Naive thymus-derived CD4-positive, alpha-beta T cell (primary cell): ENCODE measurements around the gene ABCC8. TPM values are rescaled to one million over a fixed set of nuclear protein-coding genes. Genes with fewer than 3 reads are reported as not detected.
A peak's percentile ranks its signal among the peaks of the same experiment; 100 is the strongest.

Source experiments
- ATAC-seq: fragments of 150-1000 bp; cut with Tn5 transposase; 2 replicates; pipeline ENCODE4 v1.10.0; 2021; ENCODE audit warnings: mild to moderate bottlenecking, moderate library complexity
- CTCF ChIA-PET: fragments of 350-600 bp; sonication (Branson Sonifier 250); formaldehyde crosslinking; loops from one replicate; lab custom pipeline; 2021; ENCODE audit warnings: antibody characterized with exemption; lab: Charles Lee
- POLR2A ChIA-PET: fragments of 350-600 bp; sonication (Branson Sonifier 250); formaldehyde crosslinking; loops from one replicate; lab custom pipeline; 2021; ENCODE audit warnings: antibody characterized with exemption, inconsistent platforms; lab: Charles Lee
- DNase-seq, 9 donors: peaks; one replicate each; pipeline versions ENCODE4 v3.0.0 to v3.0.0-alpha.2; 2020 to 2022; ENCODE audit warnings: mixed read lengths in 1 of 9
- H3K27ac ChIP-seq: one replicate; pipeline ENCODE4 v1.7.0; 2013; ENCODE audit warnings: mild to moderate bottlenecking, low read depth, low read length, moderate library complexity
- H3K27me3 ChIP-seq, 2 donors: one replicate each; pipeline ENCODE4 v1.7.0; 2013; ENCODE audit warnings: low read length in 2 of 2, mild to moderate bottlenecking in 2 of 2, moderate library complexity in 2 of 2; ENCODE audit not compliant: control insufficient read depth in 2 of 2, insufficient read depth in 2 of 2
- H3K36me3 ChIP-seq, 3 experiments: 1 replicate in 2 of 3; 2 replicates in 1 of 3; pipeline ENCODE4 v1.7.0; 2013; ENCODE audit warnings: low read length in 3 of 3, mild to moderate bottlenecking in 3 of 3, moderate library complexity in 1 of 3; ENCODE audit not compliant: insufficient read depth in 3 of 3, control insufficient read depth in 2 of 3
- H3K4me1 ChIP-seq, 2 donors: one replicate each; pipeline ENCODE4 v1.7.0; 2013; ENCODE audit warnings: low read length in 2 of 2, mild to moderate bottlenecking in 2 of 2, moderate library complexity in 1 of 2; ENCODE audit not compliant: control insufficient read depth in 2 of 2, insufficient read depth in 2 of 2
- H3K4me3 ChIP-seq: 2 replicates; pipeline ENCODE4 v1.7.0; 2013; ENCODE audit warnings: mild to moderate bottlenecking, low read length
- H3K9me3 ChIP-seq, 3 experiments: 1 replicate in 2 of 3; 2 replicates in 1 of 3; pipeline ENCODE4 v1.7.0; 2013; ENCODE audit warnings: low read length in 3 of 3; ENCODE audit not compliant: control insufficient read depth in 2 of 3
- H3K27ac Mint-ChIP-seq, 9 donors: one replicate each; pipeline ENCODE4 v1.8.0; 2020 to 2022; ENCODE audit warnings: mixed read lengths in 9 of 9, mild to moderate bottlenecking in 8 of 9, moderate library complexity in 5 of 9, inconsistent platforms in 2 of 9
- H3K27me3 Mint-ChIP-seq, 5 donors: one replicate each; pipeline ENCODE4 v1.8.0; 2021 to 2022; ENCODE audit warnings: mixed read lengths in 5 of 5, mild to moderate bottlenecking in 1 of 5
- H3K36me3 Mint-ChIP-seq, 5 donors: one replicate each; pipeline ENCODE4 v1.8.0; 2020 to 2022; ENCODE audit warnings: mixed read lengths in 5 of 5, mild to moderate bottlenecking in 3 of 5, inconsistent platforms in 1 of 5
- H3K4me1 Mint-ChIP-seq, 7 donors: one replicate each; pipeline ENCODE4 v1.8.0; 2020 to 2022; ENCODE audit warnings: mixed read lengths in 7 of 7, mild to moderate bottlenecking in 3 of 7, inconsistent platforms in 1 of 7
- H3K4me3 Mint-ChIP-seq, 10 donors: one replicate each; pipeline ENCODE4 v1.8.0; 2020 to 2022; ENCODE audit warnings: mild to moderate bottlenecking in 10 of 10, mixed read lengths in 10 of 10, moderate library complexity in 6 of 10, inconsistent platforms in 2 of 10
- H3K9me3 Mint-ChIP-seq, 11 donors: one replicate each; pipeline ENCODE4 v1.8.0; 2020 to 2022; ENCODE audit warnings: mixed read lengths in 11 of 11, mild to moderate bottlenecking in 4 of 11, inconsistent platforms in 1 of 11, moderate library complexity in 1 of 11
- intact Hi-C, 2 donors: fragments of 100-400 bp; cut with micrococcal nuclease; formaldehyde crosslinking; loops; one replicate each; pipeline ENCODE4 v1.15.1; 2023
- polyA plus RNA-seq, 2 donors: library from polyadenylated mRNA; unstranded; fragments of 300-500 nt; fragmentation: Illumina TruSeq; gene quantifications; one replicate each; pipeline ENCODE4 v1.2.3, GENCODE V29; 2021
- total RNA-seq, 6 experiments: library from RNA in 5 of 6; stranded (reverse) in 5 of 6; gene quantifications; 1 replicate in 5 of 6; 2 replicates in 1 of 6; pipeline ENCODE4 v1.2.3 and lab custom pipeline; 2021 to 2026

Gene ABCC8
- total and polyA plus RNA-seq, 7 experiments from 2014 or later: 0.36 TPM; not detected in 6

DNA sequence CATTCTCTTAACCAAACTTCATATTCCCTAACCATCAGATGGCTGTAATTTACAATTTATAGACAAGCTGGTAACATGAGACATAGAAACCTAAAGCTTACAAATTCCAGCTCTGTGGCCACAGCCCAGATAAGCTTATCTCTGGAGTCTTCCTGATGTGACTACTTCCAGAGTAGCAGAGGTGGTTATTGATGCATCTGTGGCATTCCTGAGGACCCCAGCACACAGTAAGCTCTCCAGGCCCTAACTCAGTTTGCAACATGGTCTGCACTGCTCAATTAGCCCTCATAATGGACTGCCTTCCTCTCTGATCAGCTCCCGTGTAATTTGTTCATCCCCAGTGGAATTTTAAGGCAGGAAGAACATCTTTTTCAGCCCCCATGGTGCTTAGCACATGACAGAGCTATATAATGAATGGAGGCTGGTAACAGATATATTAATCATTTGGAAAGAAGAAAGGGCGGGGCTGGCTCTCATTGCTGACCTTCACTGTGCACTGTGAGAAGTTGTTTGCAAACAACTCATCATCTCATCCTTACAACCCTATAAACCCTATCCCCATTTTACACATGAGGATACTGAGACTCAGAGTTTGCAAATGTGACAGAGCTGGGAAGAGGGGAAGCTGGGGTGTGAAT lies 58.1 kb downstream of the ABCC8 start:
- peaks cover 0 to 33% (median 5%) of the 10 kb centered on the region in 7 donors for H3K4me1 Mint-ChIP-seq
- no peaks in the 10 kb centered on the region for H3K36me3 Mint-ChIP-seq
- ChIA-PET CTCF (no interaction called here), POLR2A (no interaction called here)
- Histone ChIP-seq H3K9me3 (no peaks in the 10 kb centered on the region), H3K27me3 (peaks cover 0 to 2% of the 10 kb centered on the region in 2 donors), H3K4me3 (no peak overlapping the region), H3K4me1 (no peaks in the 10 kb centered on the region), H3K27ac (no peak overlapping the region), H3K36me3 (no peaks in the 10 kb centered on the region)
- H3K27me3 Mint-ChIP-seq: peaks cover 30 to 61% (median 43%) of the 10 kb centered on the region in 5 donors
- no peak for DNase-seq
- no peak overlapping the region for H3K4me3 Mint-ChIP-seq
- no peak overlapping the region for H3K27ac Mint-ChIP-seq
- ATAC-seq: no peak
- no peaks in the 10 kb centered on the region for H3K9me3 Mint-ChIP-seq
- intact Hi-C loops: no loop called here

DNA sequence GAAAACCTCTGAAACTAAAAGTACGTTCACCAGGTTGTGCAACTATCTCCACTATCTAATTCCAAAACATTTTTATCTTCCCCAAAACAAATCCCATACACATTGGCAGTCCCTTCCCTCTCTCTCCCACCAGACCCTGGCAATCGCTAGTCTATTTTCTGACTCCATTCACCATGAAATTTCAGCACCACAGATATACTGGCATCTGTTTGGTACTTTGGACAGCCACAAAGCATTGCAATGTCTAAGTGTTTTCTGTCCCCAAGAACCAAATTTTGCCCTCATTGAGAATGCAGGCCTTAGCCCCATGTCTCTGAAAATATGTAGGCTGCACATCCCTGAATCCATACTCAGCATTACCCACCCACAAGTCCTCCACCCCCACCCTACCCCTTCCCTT lies 60.2 kb downstream of the ABCC8 start:
- intact Hi-C loops: no loop called here
- no peaks in the 10 kb centered on the region for H3K36me3 Mint-ChIP-seq
- no peak overlapping the region for H3K4me3 ChIP-seq
- no peaks in the 10 kb centered on the region for H3K9me3 Mint-ChIP-seq
- H3K9me3 ChIP-seq: no peaks in the 10 kb centered on the region
- H3K27ac ChIP-seq: no peak overlapping the region
- peaks cover 0 to 40% (median 5%) of the 10 kb centered on the region in 7 donors for H3K4me1 Mint-ChIP-seq
- H3K4me1 ChIP-seq: no peaks in the 10 kb centered on the region
- ChIA-PET CTCF (no interaction called here), POLR2A (no interaction called here)
- no peak for ATAC-seq
- peaks cover 19 to 52% (median 34%) of the 10 kb centered on the region in 5 donors for H3K27me3 Mint-ChIP-seq
- no peaks in the 10 kb centered on the region for H3K36me3 ChIP-seq
- DNase-seq: no peak
- H3K27ac Mint-ChIP-seq: no peak overlapping the region
- H3K4me3 Mint-ChIP-seq: no peak overlapping the region
- peaks cover 0 to 2% of the 10 kb centered on the region in 2 donors for H3K27me3 ChIP-seq

DNA sequence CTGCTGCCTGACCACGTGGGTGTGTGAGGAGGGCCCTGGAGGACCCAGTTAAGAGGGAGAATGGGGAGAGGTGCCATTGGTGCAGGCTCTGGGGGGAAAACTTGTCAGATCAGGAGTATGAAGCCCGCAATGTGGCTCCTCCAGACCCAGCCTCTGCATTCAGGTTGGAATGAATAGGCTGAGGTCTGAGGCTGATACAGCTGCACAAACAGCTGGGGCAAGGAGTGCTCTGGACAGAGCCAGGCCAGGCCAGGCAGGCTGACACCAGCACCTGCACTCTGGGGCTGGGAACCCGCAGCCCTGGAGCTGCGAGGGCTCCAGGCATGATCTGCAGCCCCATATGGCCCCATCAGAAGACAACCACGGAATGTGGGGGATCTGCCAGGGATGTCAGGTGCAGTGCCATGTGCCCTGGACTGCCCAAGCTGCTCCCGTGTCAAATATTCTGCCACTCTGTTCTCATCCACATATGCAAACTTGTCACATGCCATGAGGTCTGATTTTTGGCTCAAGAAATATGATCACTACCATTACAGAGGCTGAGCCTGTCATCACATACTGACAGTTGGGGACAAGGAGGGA lies 61.0 kb downstream of the ABCC8 start:
- H3K9me3 ChIP-seq: no peaks in the 10 kb centered on the region
- POLR2A ChIA-PET: no interaction called here
- Mint-ChIP-seq H3K4me3 (peak overlapping the region in 1 of 10 donors; percentile 29), H3K9me3 (no peaks in the 10 kb centered on the region), H3K36me3 (no peaks in the 10 kb centered on the region), H3K27ac (peak overlapping the region in 1 of 9 donors; percentile 16), H3K27me3 (peaks cover 19 to 45% (median 31%) of the 10 kb centered on the region in 5 donors), H3K4me1 (peaks cover 0 to 41% (median 5%) of the 10 kb centered on the region in 7 donors)
- CTCF ChIA-PET: no interaction called here
- no peaks in the 10 kb centered on the region for H3K36me3 ChIP-seq
- H3K27me3 ChIP-seq: no peaks in the 10 kb centered on the region
- H3K4me3 ChIP-seq: no peak overlapping the region
- no peak overlapping the region for H3K27ac ChIP-seq
- intact Hi-C loops: no loop called here
- DNase-seq (no peak), ATAC-seq (no peak)
- H3K4me1 ChIP-seq: no peaks in the 10 kb centered on the region

DNA sequence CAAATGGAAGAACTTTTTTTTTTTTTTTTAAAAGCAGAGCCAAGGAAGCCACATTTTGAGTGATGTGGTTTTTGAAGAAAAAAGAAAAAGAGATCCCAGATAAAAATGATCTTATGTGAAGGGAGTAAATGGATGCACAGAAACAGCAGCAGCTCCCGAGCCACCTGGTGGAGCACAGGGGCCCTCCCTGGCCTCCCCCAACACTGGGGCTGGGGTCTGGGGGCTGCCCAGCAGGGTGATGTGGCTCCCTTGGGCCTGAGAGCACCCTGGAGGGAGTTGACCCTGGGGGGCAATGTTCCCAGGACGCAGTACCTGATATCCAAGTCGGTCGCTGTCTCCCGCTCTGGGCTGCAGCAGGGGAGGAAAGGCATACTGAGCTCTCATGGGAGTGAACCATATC lies 61.7 kb downstream of the ABCC8 start:
- H3K4me1 ChIP-seq: no peaks in the 10 kb centered on the region
- no peaks in the 10 kb centered on the region for H3K9me3 Mint-ChIP-seq
- H3K27me3 ChIP-seq: no peaks in the 10 kb centered on the region
- no peaks in the 10 kb centered on the region for H3K9me3 ChIP-seq
- ATAC-seq: no peak
- H3K27me3 Mint-ChIP-seq: peaks cover 19 to 41% (median 30%) of the 10 kb centered on the region in 5 donors
- no peak overlapping the region for H3K27ac ChIP-seq
- H3K27ac Mint-ChIP-seq: no peak overlapping the region
- H3K4me3 ChIP-seq: no peak overlapping the region
- H3K4me1 Mint-ChIP-seq: peaks cover 0 to 41% (median 5%) of the 10 kb centered on the region in 7 donors
- no peaks in the 10 kb centered on the region for H3K36me3 Mint-ChIP-seq
- POLR2A ChIA-PET: no interaction called here
- peak overlapping the region in 1 of 10 donors; percentile 29 for H3K4me3 Mint-ChIP-seq
- intact Hi-C loops: no loop called here
- no peak for DNase-seq
- H3K36me3 ChIP-seq: no peaks in the 10 kb centered on the region
- CTCF ChIA-PET: no interaction called here

DNA sequence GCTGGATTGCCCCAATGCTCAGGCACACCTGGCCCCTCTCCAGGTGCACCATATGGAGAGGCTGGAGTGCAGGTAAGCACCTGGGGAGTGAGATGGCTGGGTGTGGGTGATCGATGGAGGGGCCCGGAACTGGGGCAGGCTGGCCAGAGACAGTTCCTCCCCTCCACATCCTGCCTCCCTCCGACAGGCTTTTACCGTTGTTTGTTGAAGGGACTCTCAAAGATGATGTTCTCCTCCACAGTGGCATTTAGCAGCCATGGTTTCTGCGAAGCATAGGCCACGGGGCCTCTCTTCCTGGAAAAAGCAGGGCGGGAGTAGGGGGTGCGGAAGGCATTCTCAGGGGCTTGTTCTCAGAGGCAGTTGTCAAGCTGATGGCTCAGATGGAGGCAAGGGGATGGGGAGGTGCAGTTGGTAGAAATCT lies 62.3 kb downstream of the ABCC8 start:
- H3K4me3 ChIP-seq: no peak overlapping the region
- Mint-ChIP-seq H3K4me3 (peak overlapping the region in 1 of 10 donors; percentile 72), H3K9me3 (no peaks in the 10 kb centered on the region), H3K4me1 (peaks cover 0 to 41% (median 5%) of the 10 kb centered on the region in 7 donors), H3K27me3 (peaks cover 14 to 34% (median 25%) of the 10 kb centered on the region in 5 donors), H3K27ac (peak overlapping the region in 1 of 9 donors; percentile 84), H3K36me3 (no peaks in the 10 kb centered on the region)
- H3K27me3 ChIP-seq: no peaks in the 10 kb centered on the region
- DNase-seq (no peak), ATAC-seq (no peak)
- H3K36me3 ChIP-seq: no peaks in the 10 kb centered on the region
- ChIA-PET POLR2A (no interaction called here), CTCF (no interaction called here)
- intact Hi-C loops: no loop called here
- H3K9me3 ChIP-seq: no peaks in the 10 kb centered on the region
- no peak overlapping the region for H3K27ac ChIP-seq
- H3K4me1 ChIP-seq: no peaks in the 10 kb centered on the region

DNA sequence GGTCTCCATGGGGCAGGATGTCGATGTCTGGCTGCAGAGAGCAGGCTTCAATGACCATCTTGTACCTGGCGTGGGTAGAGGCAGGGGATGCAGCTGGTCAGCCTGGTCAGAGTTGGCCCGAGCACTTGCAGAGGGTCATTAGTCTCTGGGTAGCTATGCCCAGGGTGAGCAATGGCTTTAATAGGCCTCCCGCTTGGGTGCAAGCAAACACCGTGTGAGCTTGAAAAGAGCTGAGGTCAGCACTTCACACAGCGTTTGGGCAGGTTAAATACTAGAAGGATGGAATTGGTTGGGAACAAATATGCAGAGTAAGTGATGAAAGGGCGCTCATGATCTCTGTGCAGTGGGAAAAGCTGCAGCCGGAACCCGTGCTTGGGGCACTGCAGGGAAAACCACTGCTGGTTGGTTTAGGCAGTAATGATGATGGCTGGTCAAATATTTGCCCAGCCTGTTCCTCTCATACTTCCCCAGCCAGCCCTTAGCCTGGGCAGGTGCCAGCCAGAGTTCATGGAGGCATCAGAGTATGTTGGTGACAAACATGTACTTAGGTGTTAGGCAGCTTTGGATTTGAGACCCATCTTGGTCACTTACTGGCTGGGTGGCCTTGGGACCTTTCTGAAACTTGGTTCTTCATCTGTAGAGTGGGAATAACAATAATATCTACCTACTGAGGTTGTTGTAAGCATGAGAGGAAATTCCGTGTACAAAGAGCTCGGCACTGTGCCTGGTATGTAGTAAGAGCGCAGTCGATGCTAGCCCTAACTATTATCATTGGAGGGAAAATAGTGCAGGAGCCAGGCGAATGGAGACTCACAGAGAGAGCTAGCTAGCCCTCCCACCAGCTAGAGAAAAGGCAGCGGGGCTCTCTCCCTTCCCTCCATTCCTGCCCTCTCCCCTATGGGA lies 63.0 kb downstream of the ABCC8 start:
- intact Hi-C loops: no loop called here
- Histone ChIP-seq H3K27me3 (no peaks in the 10 kb centered on the region), H3K9me3 (no peaks in the 10 kb centered on the region), H3K4me1 (no peaks in the 10 kb centered on the region), H3K27ac (no peak overlapping the region), H3K36me3 (no peaks in the 10 kb centered on the region), H3K4me3 (no peak overlapping the region)
- H3K9me3 Mint-ChIP-seq: no peaks in the 10 kb centered on the region
- ChIA-PET POLR2A (no interaction called here), CTCF (no interaction called here)
- no peaks in the 10 kb centered on the region for H3K36me3 Mint-ChIP-seq
- DNase-seq (no peak), ATAC-seq (no peak)
- peaks cover 0 to 40% (median 5%) of the 10 kb centered on the region in 7 donors for H3K4me1 Mint-ChIP-seq
- peaks cover 7 to 27% (median 20%) of the 10 kb centered on the region in 5 donors for H3K27me3 Mint-ChIP-seq
- peak overlapping the region in 1 of 10 donors; percentile 72 for H3K4me3 Mint-ChIP-seq
- peak overlapping the region in 1 of 9 donors; percentile 84 for H3K27ac Mint-ChIP-seq
